HG03439 (cell line): ENCODE data around the gene PLCD3.
"Not testable (repeated sequence)": the region's sequence is repeated elsewhere in the genome, so short reads cannot be mapped to it uniquely, and the experiment has no call there.

Source experiments
- ATAC-seq: cut with Tn5 transposase; IDR thresholded peaks from one replicate; pipeline ENCODE4 v1.9.1; 2021; ENCODE audit warnings: mild to moderate bottlenecking, moderate library complexity; ENCODE audit not compliant: unreplicated experiment

The PLCD3 gene

DNA sequence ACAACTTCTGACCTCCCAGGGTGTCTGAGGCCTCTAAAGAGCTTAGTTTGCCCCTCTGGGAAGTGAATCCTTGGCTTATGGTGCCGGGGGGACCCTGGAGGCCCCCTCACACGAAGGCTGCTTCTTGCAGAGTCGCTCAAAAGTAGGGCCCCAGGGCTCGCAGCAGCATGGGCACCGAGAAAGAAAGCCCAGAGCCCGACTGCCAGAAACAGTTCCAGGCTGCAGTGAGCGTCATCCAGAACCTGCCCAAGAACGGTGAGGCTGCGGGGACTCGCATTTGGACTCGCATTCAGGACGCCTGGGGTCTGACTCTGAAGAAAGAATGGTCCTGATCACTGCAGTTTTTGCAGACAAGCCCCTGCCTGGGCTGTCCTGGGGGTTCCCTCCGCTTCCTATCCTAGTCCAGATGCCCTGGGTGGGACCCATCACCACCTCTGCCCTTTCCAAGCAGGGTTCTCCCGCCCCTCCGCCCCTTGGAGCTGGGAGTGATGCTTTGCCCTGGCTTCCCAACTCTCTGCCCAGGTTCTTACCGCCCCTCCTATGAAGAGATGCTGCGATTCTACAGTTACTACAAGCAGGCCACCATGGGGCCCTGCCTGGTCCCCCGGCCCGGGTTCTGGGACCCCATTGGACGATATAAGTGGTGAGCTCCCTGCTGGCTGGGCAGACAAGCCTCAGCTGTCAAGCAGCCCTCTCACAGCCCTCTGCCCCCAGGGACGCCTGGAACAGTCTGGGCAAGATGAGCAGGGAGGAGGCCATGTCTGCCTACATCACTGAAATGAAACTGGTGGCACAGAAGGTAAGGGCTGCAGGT is 3.9 kb upstream of the PLCD3 start:
- no peak for ATAC-seq

DNA sequence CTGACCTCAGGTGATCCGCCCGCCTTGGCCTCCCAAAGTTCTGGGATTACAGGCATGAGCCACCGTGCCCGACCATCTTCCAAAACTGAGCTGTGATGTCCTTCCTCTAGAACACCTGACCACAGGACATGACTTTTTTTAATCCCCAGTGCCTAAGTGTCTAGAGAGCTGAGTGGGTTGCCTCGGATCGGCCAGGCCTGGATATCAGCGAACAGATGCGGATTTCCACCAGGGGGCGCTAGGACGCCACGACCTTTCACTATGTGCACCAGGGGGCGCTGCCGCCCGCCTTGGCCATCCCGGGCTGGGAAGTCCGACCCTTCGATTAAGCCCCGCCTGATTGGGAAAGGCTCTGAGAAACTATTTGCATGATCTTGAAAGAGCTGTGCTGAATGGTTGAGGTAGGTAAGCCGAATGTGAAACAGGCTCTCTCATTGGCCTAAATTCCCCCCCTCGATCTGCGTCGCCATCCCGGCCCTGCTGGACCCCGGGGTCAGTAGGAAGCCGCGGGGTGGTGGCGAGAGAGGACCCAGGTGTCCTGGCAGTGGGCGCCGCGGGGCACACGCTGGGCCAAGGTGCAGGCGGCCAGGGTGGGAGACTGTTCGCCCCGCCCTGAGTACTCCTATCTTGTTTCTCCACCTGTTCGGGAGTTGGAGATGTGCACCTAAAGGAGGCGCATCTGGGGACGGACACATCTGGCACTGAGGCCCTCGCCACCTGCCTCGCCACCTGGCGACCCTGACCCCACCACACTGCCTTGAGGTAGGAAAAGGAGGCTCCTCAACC is 3.1 kb upstream of the PLCD3 start, which contains the start of gene ACBD4:
Gene ACBD4, plus strand, starts transcription at position 496 of the 786 bp plus-strand sequence. CDS start 458 bp downstream, outside the sequence.
- ATAC-seq: peak; percentile 75

DNA sequence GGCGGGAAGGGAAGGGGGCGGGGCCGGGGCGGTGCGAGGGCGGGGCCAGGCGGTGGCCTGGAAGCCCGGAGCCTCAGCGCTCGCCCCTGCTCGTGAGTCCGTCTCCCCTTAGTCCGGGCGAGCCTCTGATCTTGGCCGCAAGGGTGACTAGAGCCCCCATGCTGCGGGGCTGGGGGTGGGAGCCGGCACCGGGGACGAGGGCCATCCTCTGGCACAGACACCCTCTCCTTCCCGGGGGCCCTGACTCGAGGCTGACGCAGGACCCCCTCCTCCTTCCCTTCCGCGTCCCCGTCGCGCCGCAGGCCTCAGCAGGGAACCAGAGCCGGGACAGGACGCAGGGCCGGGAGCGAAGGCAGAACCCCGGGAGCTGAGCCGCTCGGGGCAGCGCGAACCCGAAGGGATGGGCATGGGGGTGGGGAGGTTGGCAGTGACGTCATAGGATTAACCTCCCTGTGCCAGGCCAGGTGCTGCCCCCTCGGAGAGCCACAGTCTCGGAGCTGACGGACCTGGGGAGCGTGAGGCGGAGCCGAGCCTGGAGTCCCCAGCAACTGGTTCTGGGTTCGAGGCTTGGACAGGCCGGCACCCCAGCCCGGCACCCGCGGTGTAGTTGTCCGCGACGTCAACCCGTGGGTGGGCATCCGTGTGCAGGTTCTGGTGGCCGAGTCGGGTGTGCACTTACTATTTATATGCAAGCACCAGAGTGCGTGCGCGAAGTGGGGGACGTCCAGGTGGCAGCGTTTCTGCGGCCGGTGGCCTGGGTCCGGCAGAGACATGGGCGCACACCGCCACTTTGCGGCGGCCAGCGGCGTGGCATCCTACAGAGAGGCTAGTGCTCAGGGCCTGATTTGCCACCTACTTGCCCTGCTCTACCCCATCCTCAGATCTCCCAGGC is 503 bp upstream of the PLCD3 start:
- ATAC-seq: peak; percentile 31

GRCh38 chr17:45131616-45132319 is 547 bp downstream of the PLCD3 start:
- ATAC-seq: no peak

- ATAC-seq: no peak
These were observed 1.4 kb downstream of the PLCD3 start for GRCh38 chr17:45130681-45131615.

DNA sequence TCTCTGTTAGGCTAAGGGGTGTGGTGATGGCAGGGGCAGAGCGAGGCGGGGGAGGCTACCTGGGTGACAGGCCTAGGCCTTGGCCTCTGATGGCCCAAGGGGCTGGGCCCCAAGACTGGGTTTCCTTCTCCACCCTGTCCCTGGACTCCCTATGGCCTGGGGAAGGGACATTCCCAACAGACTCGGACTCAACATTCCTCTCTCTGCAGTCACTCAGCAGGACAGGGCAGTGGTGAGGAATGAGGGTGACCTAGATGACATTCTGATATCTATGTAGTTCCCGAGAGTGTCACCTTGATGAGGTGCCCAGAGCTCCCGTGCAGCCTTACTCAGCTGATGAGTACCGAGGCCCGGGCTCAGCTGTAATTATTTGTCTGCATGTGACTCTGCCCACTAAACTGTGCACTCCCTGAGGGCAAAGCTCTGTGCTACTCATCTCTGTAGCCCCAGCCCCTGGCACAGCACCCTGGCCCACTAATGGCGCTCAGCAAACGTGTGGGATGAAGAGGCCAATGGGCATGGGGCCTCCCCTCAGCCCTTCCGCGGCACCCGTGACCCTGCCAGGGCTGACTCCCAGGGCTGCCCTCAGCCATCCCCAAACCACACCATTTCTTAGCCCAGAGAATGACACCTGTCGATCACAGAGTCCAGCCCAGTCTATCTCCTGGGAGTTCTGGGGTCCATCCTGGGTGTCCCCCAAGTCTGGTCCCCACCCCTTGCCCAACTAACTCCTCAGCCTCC is 2.2 kb downstream of the PLCD3 start:
- no peak for ATAC-seq

- no peak for ATAC-seq
These were observed 2.8 kb downstream of the PLCD3 start for GRCh38 chr17:45129426-45129939.

- no peak for ATAC-seq
These were observed 3.3 kb downstream of the PLCD3 start for GRCh38 chr17:45128989-45129388.

DNA sequence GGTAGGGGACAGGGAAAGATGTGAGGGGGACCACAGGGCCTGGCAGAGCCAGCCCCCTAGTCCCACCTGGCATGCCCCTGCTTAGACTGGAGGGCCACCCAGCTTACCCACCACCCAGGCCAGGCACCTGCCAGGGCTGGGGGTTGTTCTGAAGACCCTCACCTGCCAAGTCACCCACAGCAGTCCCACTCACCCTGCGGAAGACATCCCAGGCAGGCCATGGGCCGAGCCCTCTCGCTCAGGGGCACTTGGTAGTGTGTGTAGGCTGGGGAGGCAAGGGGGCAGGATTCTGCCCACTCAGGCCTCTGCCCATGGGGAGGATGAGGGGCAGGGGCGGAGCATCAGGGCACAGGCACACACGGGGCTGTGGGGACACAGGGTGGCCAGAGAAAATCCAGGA is 4.0 kb downstream of the PLCD3 start:
- ATAC-seq: no peak

- ATAC-seq: no peak
These were observed 4.6 kb downstream of the PLCD3 start for GRCh38 chr17:45127548-45128300.

DNA sequence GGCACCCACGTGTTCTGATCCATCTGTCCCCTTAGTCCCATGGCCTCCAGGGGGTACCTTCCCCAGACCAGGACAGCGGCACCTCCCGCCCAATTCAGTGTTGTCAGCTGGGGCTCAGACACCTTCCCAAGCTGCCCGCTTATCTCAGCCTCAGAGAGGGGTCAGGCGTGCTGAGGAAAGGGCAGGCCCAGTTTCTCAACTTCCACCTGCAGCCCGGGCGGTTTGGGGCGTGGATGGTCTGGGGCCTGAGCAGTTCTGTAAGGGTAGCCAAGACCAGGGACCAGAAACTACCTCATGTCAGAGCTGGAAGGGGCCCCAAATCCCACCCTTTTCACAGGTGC is 5.1 kb downstream of the PLCD3 start:
- no peak for ATAC-seq

GRCh38 chr17:45125509-45125908 is 6.8 kb downstream of the PLCD3 start:
- ATAC-seq: no peak

DNA sequence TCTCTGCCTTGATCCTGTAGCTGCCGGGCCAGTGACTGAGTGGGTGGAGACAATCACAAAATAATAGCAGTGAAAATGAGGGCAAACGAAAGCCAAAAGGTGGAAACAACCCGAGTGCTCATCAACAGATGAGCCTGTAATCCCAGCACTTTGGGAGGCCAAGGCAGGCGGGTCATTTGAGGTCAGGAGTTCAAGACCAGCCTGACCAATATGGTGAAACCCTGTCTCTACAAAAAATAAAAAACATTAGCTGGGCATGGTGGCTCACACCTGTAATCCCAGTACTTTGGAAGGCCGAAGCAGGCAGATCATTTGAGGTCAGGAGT is 7.6 kb downstream of the PLCD3 start:
- not testable (repeated sequence) for ATAC-seq

- no peak for ATAC-seq
These were observed 8.2 kb downstream of the PLCD3 start for GRCh38 chr17:45123930-45124796.

DNA sequence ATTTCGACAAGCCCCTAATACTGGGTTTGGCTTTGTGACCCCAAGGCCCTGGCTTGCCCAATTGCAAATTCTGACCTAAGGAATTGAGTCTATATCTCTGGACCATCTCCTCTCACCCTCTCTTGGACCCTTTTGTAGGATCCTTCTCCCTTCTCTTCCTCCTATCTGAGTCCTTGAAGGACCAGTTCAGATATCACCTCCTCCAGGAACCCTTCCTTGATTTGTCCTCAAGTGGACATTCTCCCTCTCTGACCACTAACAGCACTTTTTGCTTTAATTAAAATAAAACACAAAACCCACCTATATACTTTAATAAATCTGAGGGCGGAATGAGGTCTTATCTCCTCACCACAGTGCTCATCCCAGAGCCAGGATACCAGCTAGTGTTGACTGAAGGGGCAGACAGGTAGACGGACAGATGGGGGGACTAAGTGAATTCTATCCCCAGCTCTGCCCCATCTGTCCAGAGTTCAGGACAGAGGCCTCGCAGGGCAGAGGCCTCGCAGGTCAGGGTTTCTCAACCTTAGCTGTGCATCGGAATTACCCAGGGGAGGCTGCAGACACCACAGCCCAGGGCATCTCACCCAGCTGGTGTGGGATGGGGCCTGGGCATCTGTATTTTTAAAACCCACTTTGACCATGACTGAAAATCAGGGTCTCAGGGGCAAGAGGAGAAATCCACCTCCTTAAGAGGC is 9.1 kb downstream of the PLCD3 start:
- no peak for ATAC-seq

GRCh38 chr17:45121055-45121454 is 11.3 kb downstream of the PLCD3 start:
- ATAC-seq: no peak
